GM18526 (cell line): ENCODE data around the gene BEGAIN.

ENCODE experiments used
- POLR2A ChIP-seq: IDR thresholded peaks from 3 replicates; pipeline ENCODE4 v1.6.1; 2011; ENCODE audit not compliant: insufficient read length; ENCODE audit errors: extremely low read depth

The BEGAIN gene

GRCh38 chr14:100544506-100545141, 42.6 kb downstream of the BEGAIN start:
- TF ChIP-seq POLR2A, result no peak

- no peak for TF ChIP-seq POLR2A
Measured at GRCh38 chr14:100543471-100544455, 43.5 kb downstream of the BEGAIN start.

- no peak for TF ChIP-seq POLR2A
Measured at GRCh38 chr14:100542619-100543205, 44.5 kb downstream of the BEGAIN start.

- no peak for TF ChIP-seq POLR2A
Measured at GRCh38 chr14:100541621-100542560, 45.3 kb downstream of the BEGAIN start.

GRCh38 chr14:100540926-100541620, 46.1 kb downstream of the BEGAIN start:
- TF ChIP-seq POLR2A, result no peak

- TF ChIP-seq POLR2A, result no peak
Measured at GRCh38 chr14:100540141-100540925, 46.9 kb downstream of the BEGAIN start.

GRCh38 chr14:100539766-100540140, 47.5 kb downstream of the BEGAIN start:
- TF ChIP-seq POLR2A, result no peak

GRCh38 chr14:100539003-100539660, 48.1 kb downstream of the BEGAIN start:
- TF ChIP-seq POLR2A, result no peak

- no peak for TF ChIP-seq POLR2A
Measured at GRCh38 chr14:100538351-100539002, 48.7 kb downstream of the BEGAIN start.

- no peak for TF ChIP-seq POLR2A
Measured at GRCh38 chr14:100537446-100538350, 49.5 kb downstream of the BEGAIN start.

- TF ChIP-seq POLR2A, result no peak
Measured at GRCh38 chr14:100536721-100537445, 50.3 kb downstream of the BEGAIN start.
